ENCODE results near the gene BMPER. TPM values are rescaled to one million over a fixed set of nuclear protein-coding genes. Genes with fewer than 3 reads are reported as not detected.

The BMPER gene
- total RNA-seq, 1 donor from 2014 or later: 2.7 TPM

- DNase-seq (ENCODE audit: extremely low read depth, low read depth, low spot score): no peak
Measured at GRCh38 chr7:34059136-34059828, 153.9 kb downstream of the BMPER start.

DNA sequence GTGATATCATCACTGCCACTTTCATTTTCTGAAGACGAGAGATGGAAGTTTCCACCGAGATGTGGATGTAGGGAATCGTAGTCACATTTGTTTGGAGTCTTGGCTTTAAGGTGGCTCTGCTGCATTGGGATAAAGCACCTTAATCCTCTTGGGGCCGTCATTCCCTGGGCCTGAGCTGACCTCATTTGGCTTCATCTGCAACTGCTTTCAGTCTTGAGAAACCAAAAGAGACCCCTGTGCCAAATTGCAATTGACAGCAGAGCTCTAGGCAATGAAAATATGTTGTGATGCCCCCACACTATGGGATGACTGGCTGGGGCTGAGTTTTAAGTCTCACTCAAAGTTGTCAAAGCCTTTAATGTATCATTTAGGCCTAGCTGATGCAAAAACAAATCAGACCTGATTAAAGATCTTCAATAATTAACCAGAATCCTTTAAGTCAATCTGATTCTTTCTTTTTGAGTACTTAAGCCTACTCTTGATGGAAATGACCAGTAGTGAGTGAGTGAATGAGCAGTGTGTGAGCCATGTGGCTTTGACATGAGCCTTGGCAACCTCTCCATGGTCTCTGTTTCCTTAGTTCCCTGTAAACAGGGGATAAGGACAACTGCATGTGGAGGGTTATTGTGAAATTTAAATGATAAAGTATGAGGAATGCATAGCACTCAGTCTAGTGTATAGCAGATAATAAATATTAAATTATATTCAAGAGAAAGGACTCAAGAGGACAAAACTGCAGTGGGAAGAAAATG is 155.0 kb downstream of the BMPER start:
- DNase-seq (ENCODE audit: extremely low read depth, low read depth, low spot score): no peak

DNA sequence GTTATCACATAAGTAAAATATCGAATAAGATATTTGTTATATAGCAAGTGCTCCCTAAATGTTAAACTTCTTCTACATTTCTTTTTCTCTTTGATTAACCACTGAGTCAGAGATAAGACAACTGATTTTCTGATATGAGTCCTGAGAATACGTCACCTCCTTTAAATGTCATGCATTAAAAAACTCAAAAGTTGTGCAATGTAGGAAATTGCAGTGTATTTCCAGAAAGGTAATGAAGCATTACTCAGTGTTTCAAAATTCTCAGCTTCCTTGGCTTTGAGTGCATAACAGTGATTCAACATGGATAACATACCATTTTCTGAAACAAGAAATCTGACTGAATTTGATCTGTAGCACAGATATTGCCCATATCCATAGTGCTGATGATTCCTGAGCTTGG is 155.8 kb downstream of the BMPER start:
- no peak for DNase-seq (ENCODE audit: extremely low read depth, low read depth, low spot score)

DNA sequence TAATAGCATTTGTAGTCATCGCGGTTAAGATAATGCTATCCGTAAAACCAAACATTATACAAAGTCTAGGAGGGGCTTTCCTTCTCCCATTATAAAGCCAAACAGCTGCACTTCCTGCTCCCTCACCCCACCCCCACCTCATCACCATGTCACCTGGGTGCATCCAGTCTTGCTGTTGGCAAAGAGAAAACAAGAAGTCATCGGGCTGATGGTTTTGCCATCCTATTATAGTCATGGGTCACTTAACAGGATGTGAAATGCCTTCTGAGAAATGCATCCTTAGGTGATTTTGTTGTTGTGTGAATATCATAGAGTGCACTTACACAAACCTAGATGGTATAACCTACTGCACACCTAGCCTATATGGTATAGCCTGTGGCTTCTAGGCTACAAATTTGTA is 157.0 kb downstream of the BMPER start:
- DNase-seq (ENCODE audit: extremely low read depth, low read depth, low spot score): no peak

GRCh38 chr7:34062826-34063225 is 157.5 kb downstream of the BMPER start:
- DNase-seq (ENCODE audit: extremely low read depth, low read depth, low spot score): no peak

GRCh38 chr7:34064519-34065158 is 159.3 kb downstream of the BMPER start:
- DNase-seq (ENCODE audit: extremely low read depth, low read depth, low spot score): no peak

GRCh38 chr7:34066411-34066810 is 161.1 kb downstream of the BMPER start:
- no peak for DNase-seq (ENCODE audit: extremely low read depth, low read depth, low spot score)

GRCh38 chr7:34067005-34067778 is 161.9 kb downstream of the BMPER start:
- DNase-seq (ENCODE audit: extremely low read depth, low read depth, low spot score): no peak

DNA sequence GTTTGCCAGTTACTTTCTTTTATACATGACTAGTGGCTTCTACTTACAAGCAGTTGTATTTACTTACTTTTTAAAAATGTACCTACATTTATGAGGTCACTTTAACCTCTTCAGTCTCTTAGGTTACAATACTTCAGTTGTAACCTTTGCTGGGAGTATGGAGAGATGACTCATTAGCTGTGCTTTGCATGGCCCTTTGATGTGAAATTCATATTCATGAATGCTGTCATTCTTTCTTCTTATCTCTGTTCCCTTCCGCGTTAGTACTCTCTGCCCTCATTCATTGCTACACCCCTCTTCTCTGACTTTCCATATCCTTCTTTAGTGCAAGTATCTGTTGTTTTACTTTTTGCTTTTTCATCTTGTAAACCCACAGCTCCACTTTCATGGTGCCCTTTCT is 164.3 kb downstream of the BMPER start:
- no peak for DNase-seq (ENCODE audit: extremely low read depth, low read depth, low spot score)

DNA sequence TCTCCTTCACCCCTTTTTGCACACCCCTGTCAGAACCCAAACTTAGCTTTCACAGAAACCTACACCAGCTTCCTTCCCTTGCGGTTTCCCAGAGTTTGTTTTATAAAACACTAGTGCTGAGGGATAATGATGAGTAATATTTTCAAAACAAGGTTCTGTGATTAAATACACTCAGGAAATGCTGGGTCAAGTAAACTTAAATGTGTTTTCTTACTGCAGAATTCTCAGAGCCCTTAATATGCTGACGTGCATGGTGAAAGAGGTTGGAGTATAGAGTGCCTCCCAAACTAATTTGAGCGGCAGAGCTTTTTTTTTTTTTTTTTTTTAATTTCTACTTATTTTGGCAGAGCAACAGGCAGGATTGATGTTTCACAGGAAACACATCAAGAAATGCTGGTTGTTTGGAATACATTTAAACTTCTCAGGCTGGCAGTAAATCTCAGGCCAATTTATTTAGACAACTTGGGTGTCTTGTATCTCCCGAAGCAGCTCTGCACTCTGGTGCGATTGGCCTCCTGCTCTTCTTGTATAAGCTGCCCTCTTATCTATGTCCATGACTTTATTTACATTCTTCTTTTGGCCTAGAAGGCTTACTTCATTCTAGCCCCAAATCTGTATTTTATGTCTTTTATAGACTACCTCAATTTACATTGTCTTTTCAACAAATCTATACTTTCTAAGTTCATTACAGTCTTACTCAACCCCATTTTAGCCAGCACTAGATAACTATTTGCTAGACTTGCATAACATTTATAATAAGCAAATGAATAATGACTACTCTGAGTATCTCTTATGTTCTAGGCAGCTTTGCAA is 165.4 kb downstream of the BMPER start:
- DNase-seq (ENCODE audit: extremely low read depth, low read depth, low spot score): no peak

DNA sequence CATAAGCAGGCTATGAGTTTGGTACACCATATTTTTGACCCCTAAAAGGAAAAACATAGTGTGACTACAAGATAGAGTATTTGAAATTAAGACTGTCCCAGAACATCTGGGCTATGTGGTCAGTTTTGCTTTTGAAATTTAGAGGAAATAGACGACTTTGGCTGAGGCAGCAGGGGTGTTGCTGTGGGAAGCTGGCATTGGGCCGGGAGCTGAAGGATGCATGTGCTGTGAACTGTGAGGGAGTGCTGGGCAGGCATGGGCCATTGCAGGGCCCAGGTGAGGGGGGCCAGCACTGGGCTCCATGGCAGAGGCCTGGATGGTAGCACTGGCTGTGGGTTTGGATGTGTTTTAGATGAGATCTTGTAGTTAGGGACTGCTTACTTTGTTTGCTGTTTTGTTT is 168.3 kb downstream of the BMPER start:
- DNase-seq (ENCODE audit: extremely low read depth, low read depth, low spot score): no peak

GRCh38 chr7:34074421-34074820 is 169.1 kb downstream of the BMPER start:
- no peak for DNase-seq (ENCODE audit: extremely low read depth, low read depth, low spot score)

- DNase-seq (ENCODE audit: extremely low read depth, low read depth, low spot score): no peak
Measured at GRCh38 chr7:34075523-34076370, 170.4 kb downstream of the BMPER start.

DNA sequence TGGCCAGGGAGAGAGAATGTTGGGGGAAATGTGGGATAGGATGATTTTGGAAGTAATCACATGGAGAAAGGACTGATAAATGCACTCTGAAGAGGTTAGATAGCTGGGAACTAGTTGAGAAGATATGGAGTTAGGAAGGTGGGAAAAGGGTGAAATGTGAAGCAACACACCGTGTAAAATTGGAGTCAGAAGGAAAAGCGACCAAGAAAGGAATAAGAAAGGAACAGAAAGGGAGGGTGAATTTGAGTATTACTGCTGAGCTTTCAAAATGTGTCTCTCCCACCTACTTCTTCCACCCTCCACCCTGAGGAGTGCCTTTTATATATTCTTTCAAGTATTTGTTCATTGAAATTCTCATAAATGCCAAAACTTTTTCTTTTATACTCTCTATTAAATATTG is 171.8 kb downstream of the BMPER start:
- DNase-seq (ENCODE audit: extremely low read depth, low read depth, low spot score): no peak

DNA sequence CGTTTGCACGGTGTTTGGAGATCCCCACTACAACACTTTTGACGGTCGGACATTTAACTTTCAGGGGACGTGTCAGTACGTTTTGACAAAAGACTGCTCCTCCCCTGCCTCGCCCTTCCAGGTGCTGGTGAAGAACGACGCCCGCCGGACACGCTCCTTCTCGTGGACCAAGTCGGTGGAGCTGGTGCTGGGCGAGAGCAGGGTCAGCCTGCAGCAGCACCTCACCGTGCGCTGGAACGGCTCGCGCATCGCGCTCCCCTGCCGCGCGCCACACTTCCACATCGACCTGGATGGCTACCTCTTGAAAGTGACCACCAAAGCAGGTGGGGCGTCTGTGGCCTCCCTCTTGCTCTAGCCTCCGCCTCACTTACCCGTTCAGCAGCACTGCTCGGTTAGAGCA is 173.5 kb downstream of the BMPER start:
- no peak for DNase-seq (ENCODE audit: extremely low read depth, low read depth, low spot score)

DNA sequence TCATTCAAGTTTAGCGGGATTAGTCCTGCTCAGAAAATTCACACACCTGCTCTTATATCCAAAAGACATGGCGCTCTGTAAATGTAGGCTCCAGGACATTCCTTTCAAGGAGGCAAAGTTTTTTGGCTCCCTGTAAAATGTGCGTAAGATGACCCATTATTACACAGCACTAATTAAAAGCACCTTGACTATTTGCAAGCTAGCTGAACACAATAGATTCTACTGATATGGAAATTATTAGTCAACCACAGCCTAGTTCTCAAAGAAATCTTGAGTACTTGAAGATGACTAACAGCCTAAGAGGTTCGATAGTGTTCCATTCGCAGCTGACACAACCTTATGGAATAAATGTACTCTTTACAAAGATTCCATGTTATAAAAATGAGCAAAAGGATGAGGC is 175.2 kb downstream of the BMPER start:
- no peak for DNase-seq (ENCODE audit: extremely low read depth, low read depth, low spot score)

GRCh38 chr7:34081935-34082334 is 176.6 kb downstream of the BMPER start:
- DNase-seq (ENCODE audit: extremely low read depth, low read depth, low spot score): no peak

GRCh38 chr7:34083440-34083839 is 178.1 kb downstream of the BMPER start:
- no peak for DNase-seq (ENCODE audit: extremely low read depth, low read depth, low spot score)

- no peak for DNase-seq (ENCODE audit: extremely low read depth, low read depth, low spot score)
Measured at GRCh38 chr7:34084651-34085050, 179.3 kb downstream of the BMPER start.

Data from glomerular endothelial cell (primary cell).